Vagina (tissue), 2 donors: ENCODE data around the gene KCNIP2. TPM values are rescaled to one million over a fixed set of nuclear protein-coding genes. Genes with fewer than 3 reads are reported as not detected.

ENCODE experiments used
- DNase-seq, 2 donors: peaks; one replicate each; pipeline ENCODE4 v3.0.0-alpha.2; 2017; ENCODE audit errors: extremely low spot score in 2 of 2
- H3K27ac ChIP-seq: fragments of 200-600 bp; sonication (generic); one replicate; pipeline ENCODE4 v1.5.1; 2019
- H3K27me3 ChIP-seq: fragments of 200-600 bp; sonication (generic); one replicate; pipeline ENCODE4 v1.5.1; 2019
- H3K36me3 ChIP-seq, 2 donors: fragments of 200-600 bp; sonication (generic); one replicate each; pipeline ENCODE4 v1.5.1; 2017 to 2019
- H3K4me1 ChIP-seq: fragments of 200-600 bp; sonication (generic); one replicate; pipeline ENCODE4 v1.5.1; 2019
- H3K4me3 ChIP-seq, 2 donors: fragments of 200-600 bp; sonication (generic); 1 replicate in 1 of 2; 2 replicates in 1 of 2; pipeline ENCODE4 v1.5.1; 2016 to 2019
- H3K9me3 ChIP-seq: fragments of 200-600 bp; sonication (generic); one replicate; pipeline ENCODE4 v1.5.1; 2019
- POLR2A ChIP-seq, 2 donors: fragments of 450-650 bp; IDR thresholded peaks; one replicate each; pipeline ENCODE4 v1.6.1; 2017; ENCODE audit warnings: antibody characterized with exemption in 2 of 2, mild to moderate bottlenecking in 2 of 2, moderate library complexity in 2 of 2
- POLR2AphosphoS5 ChIP-seq, 2 donors: sonication (generic); formaldehyde crosslinking; IDR thresholded peaks; one replicate each; pipeline ENCODE4 v1.9.0; 2017; ENCODE audit warnings: antibody characterized with exemption in 2 of 2, mild to moderate bottlenecking in 2 of 2, low read depth in 1 of 2; ENCODE audit not compliant: insufficient read depth in 1 of 2
- intact Hi-C: fragments of 100-400 bp; cut with DNase I; formaldehyde crosslinking; loops from one replicate; pipeline ENCODE4 v1.15.1; 2023
- total RNA-seq: library from RNA; depleted of rRNA; stranded (reverse); fragments of >200 nt; gene quantifications from one replicate; pipeline ENCODE4 v1.2.3, GENCODE V29; 2016
- TF ChIP-seq, protein P1 (sequence below), 3 experiments: fragments of 450-650 bp in 2 of 3; fragments of 200-600 bp in 1 of 3; sonication (generic) in 1 of 3; IDR thresholded peaks; one replicate each; pipeline ENCODE4 v1.5.1; 2017 to 2019; ENCODE audit warnings: antibody characterized with exemption in 3 of 3, mild to moderate bottlenecking in 2 of 3, moderate library complexity in 2 of 3

KCNIP2 gene
- total RNA-seq, 1 donor from 2014 or later = 5.9 TPM

DNA sequence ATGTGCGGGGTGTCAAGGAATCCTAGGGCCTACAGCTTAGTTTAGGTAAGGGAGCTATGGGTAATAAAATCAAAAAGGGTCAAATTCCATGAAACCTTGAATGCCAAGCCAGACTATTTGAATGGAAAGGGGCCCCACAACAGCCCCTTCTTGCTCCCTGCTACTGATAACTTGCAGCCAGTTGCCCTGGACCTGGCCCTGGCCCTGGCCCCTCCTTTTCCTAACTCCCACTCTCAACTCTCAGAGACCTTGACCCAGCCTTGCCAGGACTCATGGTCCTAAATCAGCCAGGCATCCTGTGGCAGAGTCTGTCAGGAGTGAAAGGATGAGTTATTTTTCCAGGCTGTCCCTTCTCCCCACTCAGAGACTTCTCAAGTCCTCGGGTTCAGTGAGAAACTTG lies 5.9 kb downstream of the KCNIP2 start:
- TF ChIP-seq, protein P1, sequence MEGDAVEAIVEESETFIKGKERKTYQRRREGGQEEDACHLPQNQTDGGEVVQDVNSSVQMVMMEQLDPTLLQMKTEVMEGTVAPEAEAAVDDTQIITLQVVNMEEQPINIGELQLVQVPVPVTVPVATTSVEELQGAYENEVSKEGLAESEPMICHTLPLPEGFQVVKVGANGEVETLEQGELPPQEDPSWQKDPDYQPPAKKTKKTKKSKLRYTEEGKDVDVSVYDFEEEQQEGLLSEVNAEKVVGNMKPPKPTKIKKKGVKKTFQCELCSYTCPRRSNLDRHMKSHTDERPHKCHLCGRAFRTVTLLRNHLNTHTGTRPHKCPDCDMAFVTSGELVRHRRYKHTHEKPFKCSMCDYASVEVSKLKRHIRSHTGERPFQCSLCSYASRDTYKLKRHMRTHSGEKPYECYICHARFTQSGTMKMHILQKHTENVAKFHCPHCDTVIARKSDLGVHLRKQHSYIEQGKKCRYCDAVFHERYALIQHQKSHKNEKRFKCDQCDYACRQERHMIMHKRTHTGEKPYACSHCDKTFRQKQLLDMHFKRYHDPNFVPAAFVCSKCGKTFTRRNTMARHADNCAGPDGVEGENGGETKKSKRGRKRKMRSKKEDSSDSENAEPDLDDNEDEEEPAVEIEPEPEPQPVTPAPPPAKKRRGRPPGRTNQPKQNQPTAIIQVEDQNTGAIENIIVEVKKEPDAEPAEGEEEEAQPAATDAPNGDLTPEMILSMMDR (IDR thresholded peaks at IDR 0.05) = no peak
- TF ChIP-seq POLR2AphosphoS5 (IDR thresholded peaks at IDR 0.05; ENCODE audit: insufficient read depth in 1 of 2, low read depth in 1 of 2) (no peak), POLR2A (IDR thresholded peaks at IDR 0.05) (no peak)
- Histone ChIP-seq H3K4me3 (no peak overlapping the region), H3K4me1 (peaks cover 41% of the 10 kb centered on the region), H3K27ac (no peak overlapping the region), H3K9me3 (no peaks in the 10 kb centered on the region), H3K36me3 (no peaks in the 10 kb centered on the region), H3K27me3 (no peaks in the 10 kb centered on the region)
- DNase-seq = no peak
- intact Hi-C loops = no loop called here

DNA sequence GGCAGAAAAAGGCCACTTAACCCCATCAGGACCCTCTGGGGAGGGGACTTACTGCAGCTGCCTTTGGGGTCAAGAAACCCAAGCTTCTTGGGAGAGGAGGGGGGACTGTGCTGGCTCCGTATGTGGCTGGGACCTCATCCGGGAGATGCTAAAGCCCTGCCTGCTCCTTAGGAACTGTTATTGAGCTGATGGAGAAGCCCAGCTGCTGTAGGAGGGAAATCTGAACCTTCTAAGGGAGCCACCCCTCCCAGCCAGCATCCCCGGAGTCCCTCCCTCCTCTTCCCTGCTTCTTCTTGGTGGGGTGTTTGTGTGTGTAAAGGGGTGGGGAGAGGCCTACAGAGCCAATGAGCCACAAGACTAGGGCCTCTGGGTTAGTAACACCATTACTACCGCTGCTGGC lies 8.2 kb downstream of the KCNIP2 start:
- Histone ChIP-seq H3K4me1 (peaks cover 39% of the 10 kb centered on the region), H3K36me3 (no peaks in the 10 kb centered on the region), H3K27ac (no peak overlapping the region), H3K27me3 (no peaks in the 10 kb centered on the region), H3K9me3 (no peaks in the 10 kb centered on the region), H3K4me3 (no peak overlapping the region)
- no peak for DNase-seq
- intact Hi-C loops = no loop called here
- TF ChIP-seq, protein P1 (IDR thresholded peaks at IDR 0.05) = no peak
- TF ChIP-seq POLR2AphosphoS5 (IDR thresholded peaks at IDR 0.05; ENCODE audit: insufficient read depth in 1 of 2, low read depth in 1 of 2) (no peak), POLR2A (IDR thresholded peaks at IDR 0.05) (no peak)

DNA sequence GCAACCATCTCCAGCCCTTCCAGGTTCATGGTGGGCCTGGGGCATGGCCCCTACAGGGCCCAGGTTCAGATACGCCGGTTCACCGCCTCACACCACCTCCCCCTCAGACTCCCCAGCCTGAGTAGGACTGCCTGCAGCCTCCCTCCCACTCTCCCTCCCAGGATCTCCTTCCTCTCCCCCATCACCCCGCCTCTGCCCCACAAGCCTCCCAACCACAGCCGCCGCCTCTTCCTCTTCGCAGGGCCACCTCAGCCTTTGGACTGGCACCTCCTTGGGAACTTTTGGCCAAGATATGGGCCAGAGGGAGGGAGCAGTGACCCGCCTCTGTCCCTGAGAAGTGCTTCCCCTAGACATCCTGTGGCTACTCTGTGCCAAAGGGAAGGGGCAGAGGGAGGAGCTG lies 9.3 kb downstream of the KCNIP2 start:
- intact Hi-C loops = no loop called here
- Histone ChIP-seq H3K36me3 (no peaks in the 10 kb centered on the region), H3K4me1 (peaks cover 37% of the 10 kb centered on the region), H3K27ac (no peak overlapping the region), H3K9me3 (no peaks in the 10 kb centered on the region), H3K27me3 (no peaks in the 10 kb centered on the region), H3K4me3 (no peak overlapping the region)
- DNase-seq = no peak
- no peak for TF ChIP-seq POLR2A (IDR thresholded peaks at IDR 0.05)
- no peak for TF ChIP-seq POLR2AphosphoS5 (IDR thresholded peaks at IDR 0.05; ENCODE audit: insufficient read depth in 1 of 2, low read depth in 1 of 2)
- TF ChIP-seq, protein P1 (IDR thresholded peaks at IDR 0.05) = no peak

DNA sequence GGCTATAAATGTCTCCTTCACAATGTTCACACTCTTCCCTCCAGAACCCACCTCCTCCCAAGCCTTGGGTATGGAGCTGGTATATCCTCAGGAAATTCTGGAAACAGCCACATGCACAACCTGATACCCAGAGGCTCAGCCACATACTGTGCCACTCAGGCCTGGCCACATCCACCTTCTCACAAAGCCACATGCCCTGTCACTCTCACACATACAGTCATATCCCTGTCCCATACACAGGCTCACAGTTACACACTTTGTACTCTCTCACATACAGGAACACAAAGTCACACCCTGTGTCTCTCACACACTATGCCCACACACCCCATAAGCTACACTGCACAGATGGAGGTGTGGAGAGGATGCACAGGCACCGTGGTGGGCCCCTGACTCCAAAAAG lies 10.1 kb downstream of the KCNIP2 start:
- TF ChIP-seq POLR2AphosphoS5 (IDR thresholded peaks at IDR 0.05; ENCODE audit: insufficient read depth in 1 of 2, low read depth in 1 of 2) = no peak
- no peak for TF ChIP-seq POLR2A (IDR thresholded peaks at IDR 0.05)
- TF ChIP-seq, protein P1 (IDR thresholded peaks at IDR 0.05) = no peak

DNA sequence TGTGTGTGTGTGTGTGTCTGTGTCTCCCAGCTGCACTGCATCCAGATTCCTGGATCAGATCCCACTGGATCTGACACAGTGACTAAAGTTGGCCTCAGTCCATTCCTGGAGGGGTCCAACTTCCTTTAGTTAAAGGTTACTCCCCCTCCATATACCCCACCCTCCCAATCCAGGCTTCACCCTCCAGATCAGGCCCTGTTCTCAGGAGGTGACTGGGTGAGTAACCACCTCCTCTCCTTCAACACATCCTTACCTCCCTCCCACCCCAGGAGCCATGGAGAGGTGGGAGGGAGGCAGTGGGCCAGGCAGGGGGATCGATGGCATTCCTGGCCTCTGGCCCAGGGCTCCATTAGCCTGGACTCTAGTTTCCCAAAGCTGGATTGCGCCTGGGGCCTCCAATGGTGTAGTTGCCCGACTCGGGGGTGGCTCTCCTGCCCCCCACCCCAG lies 11.3 kb downstream of the KCNIP2 start:
- TF ChIP-seq POLR2AphosphoS5 (IDR thresholded peaks at IDR 0.05; ENCODE audit: insufficient read depth in 1 of 2, low read depth in 1 of 2) = no peak
- Histone ChIP-seq H3K36me3 (no peaks in the 10 kb centered on the region), H3K27ac (no peak overlapping the region), H3K4me3 (no peak overlapping the region), H3K9me3 (no peaks in the 10 kb centered on the region), H3K4me1 (peaks cover 35% of the 10 kb centered on the region), H3K27me3 (no peaks in the 10 kb centered on the region)
- no peak for DNase-seq
- intact Hi-C loops = no loop called here

More for the DNA sequence above, 10.1 kb downstream of the KCNIP2 start:
- intact Hi-C loops = no loop called here
- no peaks in the 10 kb centered on the region for H3K9me3 ChIP-seq
- DNase-seq = no peak
- H3K4me1 ChIP-seq = peaks cover 35% of the 10 kb centered on the region
- H3K27me3 ChIP-seq = no peaks in the 10 kb centered on the region
- no peak overlapping the region for H3K27ac ChIP-seq
- no peaks in the 10 kb centered on the region for H3K36me3 ChIP-seq
- no peak overlapping the region for H3K4me3 ChIP-seq
